ENCODE results near the gene MAP3K3. TPM values are rescaled to one million over a fixed set of nuclear protein-coding genes. Genes with fewer than 3 reads are reported as not detected.
A peak's percentile ranks its signal among the peaks of the same experiment; 100 is the strongest.

The MAP3K3 gene
- total and polyA plus RNA-seq, 2 experiments from 2014 or later: 6.1 to 24.6 TPM

- Histone ChIP-seq H3F3A (replicated peaks; ENCODE audit: low read depth) (peaks cover 17% of the 10 kb centered on the region), H3K4me3 (peak within 1 kb of the TSS; percentile 81), H3K27me3 (ENCODE audit: insufficient read depth) (no peaks in the 10 kb centered on the region; the same call in 1 of the 2 replicates), H3K79me2 (replicated peaks; ENCODE audit: insufficient read depth) (peaks cover 6% of the 10 kb centered on the region; the same call in 1 of the 2 replicates), H3K4me1 (ENCODE audit: insufficient read depth) (peaks cover 32% of the 10 kb centered on the region), H3K9me2 (ENCODE audit: insufficient read depth) (no peaks in the 10 kb centered on the region), H3K27ac (ENCODE audit: low read depth) (peak within 1 kb of the TSS; percentile 79; the same call in 1 of the 2 replicates), H2AFZ (peak within 1 kb of the TSS; percentile 80), H3K4me2 (peak within 1 kb of the TSS; percentile 95), H3K36me3 (ENCODE audit: insufficient read depth) (no peaks in the 10 kb centered on the region), H4K20me1 (replicated peaks; ENCODE audit: insufficient read depth) (no peaks in the 10 kb centered on the region)
- DNase-seq (ENCODE audit: low spot score) (peak; percentile 72), ATAC-seq (peak; percentile 10)
- Mint-ChIP-seq H3K27ac (peak within 1 kb of the TSS; percentile 65; the same call in 1 of the 2 replicates), H3K4me3 (peak within 1 kb of the TSS; percentile 76), H3K27me3 (ENCODE audit: insufficient read depth, low read depth, poor library complexity) (peaks cover 16% of the 10 kb centered on the region), H3K9me3 (no peaks in the 10 kb centered on the region; the same call in 2 of the 3 replicates), H3K4me1 (peaks cover 53% of the 10 kb centered on the region), H3K36me3 (ENCODE audit: low read depth) (peaks cover 42% of the 10 kb centered on the region)
- no peak for TF ChIP-seq ZNF114 (CRISPR knock-in tag; IDR thresholded peaks at IDR 0.05)
- peak; percentile 55 for TF ChIP-seq REST (IDR thresholded peaks at IDR 0.05; ENCODE audit: unreplicated experiment)
Observed at GRCh38 chr17:63699638-63700527, 77.7 kb downstream of the MAP3K3 start, which contains the start of gene LIMD2. Gene LIMD2 (minus strand): TSS chr17:63700125. CDS start chr17:63699298, 827 bp downstream.

GRCh38 chr17:63700528-63701455 is 78.6 kb downstream of the MAP3K3 start:
- H3K36me3 Mint-ChIP-seq (ENCODE audit: low read depth): peaks cover 47% of the 10 kb centered on the region
- no peaks in the 10 kb centered on the region for H3K9me2 ChIP-seq (ENCODE audit: insufficient read depth)
- H3K27ac Mint-ChIP-seq: peak overlapping the region; percentile 65; the same call in 1 of the 2 replicates
- H3K27me3 ChIP-seq (ENCODE audit: insufficient read depth): no peaks in the 10 kb centered on the region; the same call in 1 of the 2 replicates
- H3K36me3 ChIP-seq (ENCODE audit: insufficient read depth): no peaks in the 10 kb centered on the region
- ATAC-seq (peak; percentile 12), DNase-seq (ENCODE audit: low spot score) (peak; percentile 75)
- H3K4me1 Mint-ChIP-seq: peaks cover 47% of the 10 kb centered on the region
- peaks cover 21% of the 10 kb centered on the region for H3K27me3 Mint-ChIP-seq (ENCODE audit: insufficient read depth, low read depth, poor library complexity)
- peak overlapping the region; percentile 88 for H3K4me2 ChIP-seq
- no peaks in the 10 kb centered on the region; the same call in 2 of the 3 replicates for H3K9me3 Mint-ChIP-seq
- peaks cover 15% of the 10 kb centered on the region for H3F3A ChIP-seq (replicated peaks; ENCODE audit: low read depth)
- H3K4me1 ChIP-seq (ENCODE audit: insufficient read depth): peaks cover 32% of the 10 kb centered on the region
- peak overlapping the region; percentile 72 for H3K4me3 Mint-ChIP-seq
- H3K4me3 ChIP-seq: peak overlapping the region; percentile 81
- H2AFZ ChIP-seq: peak overlapping the region; percentile 80; the same call in 1 of the 2 replicates
- peak overlapping the region; percentile 79; the same call in 1 of the 2 replicates for H3K27ac ChIP-seq (ENCODE audit: low read depth)
- H3K79me2 ChIP-seq (replicated peaks; ENCODE audit: insufficient read depth): peaks cover 6% of the 10 kb centered on the region; the same call in 1 of the 2 replicates
- peak in 1 of 2 experiments; percentile 51; a peak in 2 of 4 replicates for TF ChIP-seq CTCF (conservative IDR thresholded peaks at IDR 0.05; ENCODE audit: low read depth in 2 of 2)
- no peak for TF ChIP-seq STAT1 (IDR thresholded peaks at IDR 0.05; ENCODE audit: unreplicated experiment)
- H4K20me1 ChIP-seq (replicated peaks; ENCODE audit: insufficient read depth): no peaks in the 10 kb centered on the region
